NCI-H510A (cell line): ENCODE results near the gene NR2F1-AS1.

Experiments
- DNase-seq: peaks from one replicate; lab custom pipeline; 2025; lab: John Stamatoyannopoulos, UW

The NR2F1-AS1 gene

DNA sequence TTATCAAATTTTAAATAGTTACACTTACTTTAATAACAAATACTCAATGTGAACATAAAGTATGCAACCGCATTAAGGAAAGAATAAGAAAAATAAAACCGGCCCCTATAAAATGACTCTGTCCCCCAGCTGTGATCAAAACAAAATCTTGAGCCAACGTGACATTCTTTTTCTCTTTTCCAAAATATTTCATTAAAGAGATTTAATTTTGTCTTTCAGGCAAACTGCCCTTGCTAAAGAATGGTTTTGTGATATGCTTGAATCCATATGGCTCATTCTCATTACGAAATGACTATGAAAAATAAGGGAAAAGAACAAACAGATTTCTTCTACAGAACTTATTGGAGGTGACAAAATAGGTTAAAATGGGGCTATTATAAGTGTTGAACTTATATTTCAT lies 197.0 kb downstream of the NR2F1-AS1 start:
- DNase-seq = no peak

DNA sequence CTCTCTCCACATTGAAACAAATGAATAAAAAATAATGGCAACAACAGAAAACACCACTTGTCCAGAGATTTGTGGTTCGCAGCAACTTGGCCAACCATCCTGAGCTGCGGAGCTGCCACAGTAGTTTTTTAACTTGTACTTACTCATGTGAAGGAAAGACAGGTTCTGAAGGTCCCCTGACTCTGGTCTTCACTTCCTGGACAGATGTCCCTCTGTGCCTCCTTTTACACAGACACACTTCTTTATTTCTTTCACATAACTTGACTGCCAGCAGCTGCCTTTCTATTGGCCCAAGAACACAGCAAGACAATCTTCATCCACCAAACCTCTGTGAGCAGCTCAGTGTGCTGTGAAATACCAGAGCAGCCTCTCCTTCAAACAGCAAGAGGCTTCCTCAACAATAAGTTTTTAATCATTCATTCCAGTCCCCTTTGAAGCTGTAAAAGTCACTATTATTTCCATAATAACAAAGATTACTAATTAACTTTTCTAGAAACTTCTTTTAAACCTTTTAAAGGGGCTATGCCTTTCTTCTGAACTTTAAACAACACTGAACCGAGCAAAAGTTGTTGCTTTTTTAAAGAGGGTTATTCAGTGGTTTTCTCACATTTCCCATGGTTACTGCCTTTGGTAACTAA lies 198.7 kb downstream of the NR2F1-AS1 start:
- DNase-seq = no peak

DNA sequence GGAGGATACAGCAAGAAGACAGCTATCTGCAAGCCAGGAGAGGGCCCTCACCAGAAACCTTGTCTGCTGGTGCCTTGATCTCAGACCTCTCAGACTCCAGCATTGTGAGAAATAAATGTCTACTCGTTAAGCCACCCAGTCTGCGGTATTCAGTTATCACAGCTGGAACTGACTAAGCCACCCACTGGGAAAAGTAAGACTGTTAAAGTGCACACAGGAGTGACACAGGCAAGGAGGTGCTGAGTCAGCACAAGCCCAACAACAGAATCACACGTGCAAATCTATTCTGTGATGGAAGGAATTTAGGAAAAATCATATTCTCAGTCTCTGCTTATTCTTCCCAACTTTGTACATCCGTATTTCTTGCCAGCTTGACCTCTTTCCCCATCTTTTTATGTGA lies 200.0 kb downstream of the NR2F1-AS1 start:
- DNase-seq = no peak

DNA sequence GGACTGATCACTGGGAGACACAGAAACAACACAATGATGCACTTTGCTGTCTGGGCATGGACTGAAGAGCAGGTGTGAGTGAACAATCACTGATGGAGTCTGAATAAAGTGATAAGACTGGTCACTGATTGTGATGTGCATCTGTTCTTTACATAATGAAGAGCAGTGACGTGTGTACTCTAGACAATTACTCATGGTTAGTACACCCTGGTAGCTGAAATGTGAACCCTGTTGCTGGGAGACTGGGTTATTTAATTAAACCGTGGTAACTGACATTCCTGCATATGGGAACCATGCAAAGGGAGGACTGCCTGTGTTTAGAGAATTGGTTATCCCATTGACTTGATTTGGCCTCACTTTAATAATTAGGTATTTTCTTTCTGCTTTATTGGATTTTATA lies 202.9 kb downstream of the NR2F1-AS1 start:
- peak; percentile 12 for DNase-seq

DNA sequence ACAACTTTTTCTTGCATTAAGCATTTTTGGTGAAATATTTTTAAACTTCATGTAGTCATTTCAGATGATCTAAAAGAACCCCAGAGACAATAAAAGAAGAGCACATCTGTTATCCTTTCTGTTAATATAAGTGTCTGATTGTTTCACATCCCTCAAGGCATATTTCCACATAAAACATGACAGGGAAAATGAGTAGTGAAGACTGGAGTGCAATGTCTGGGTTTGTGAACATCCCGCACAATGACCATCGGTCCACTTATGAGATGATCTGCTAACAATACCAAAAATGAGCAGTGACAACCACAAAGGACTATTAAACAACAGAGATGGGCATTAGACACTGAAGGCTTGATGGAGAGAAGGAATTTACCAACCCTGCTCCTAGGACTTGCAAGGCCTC lies 209.1 kb downstream of the NR2F1-AS1 start:
- DNase-seq = no peak

DNA sequence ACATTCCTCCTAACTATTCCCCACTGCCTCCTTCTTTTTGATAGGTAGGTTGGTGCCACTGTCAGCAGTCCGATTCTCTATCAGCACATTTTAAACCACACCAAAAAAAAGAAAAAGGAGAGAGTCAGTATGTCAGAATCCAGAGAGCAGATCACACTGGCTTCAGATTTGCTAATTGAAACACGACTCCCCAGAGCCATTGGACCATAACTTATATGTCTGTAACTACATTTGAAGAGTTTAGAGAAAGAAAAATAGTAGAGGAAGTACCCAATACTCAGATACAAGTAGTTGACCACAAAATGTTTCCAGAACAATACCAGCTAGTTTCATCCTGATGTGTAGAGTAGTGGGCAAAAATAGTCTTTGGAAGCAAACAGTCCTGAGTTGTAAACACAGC lies 216.6 kb downstream of the NR2F1-AS1 start:
- DNase-seq = no peak

DNA sequence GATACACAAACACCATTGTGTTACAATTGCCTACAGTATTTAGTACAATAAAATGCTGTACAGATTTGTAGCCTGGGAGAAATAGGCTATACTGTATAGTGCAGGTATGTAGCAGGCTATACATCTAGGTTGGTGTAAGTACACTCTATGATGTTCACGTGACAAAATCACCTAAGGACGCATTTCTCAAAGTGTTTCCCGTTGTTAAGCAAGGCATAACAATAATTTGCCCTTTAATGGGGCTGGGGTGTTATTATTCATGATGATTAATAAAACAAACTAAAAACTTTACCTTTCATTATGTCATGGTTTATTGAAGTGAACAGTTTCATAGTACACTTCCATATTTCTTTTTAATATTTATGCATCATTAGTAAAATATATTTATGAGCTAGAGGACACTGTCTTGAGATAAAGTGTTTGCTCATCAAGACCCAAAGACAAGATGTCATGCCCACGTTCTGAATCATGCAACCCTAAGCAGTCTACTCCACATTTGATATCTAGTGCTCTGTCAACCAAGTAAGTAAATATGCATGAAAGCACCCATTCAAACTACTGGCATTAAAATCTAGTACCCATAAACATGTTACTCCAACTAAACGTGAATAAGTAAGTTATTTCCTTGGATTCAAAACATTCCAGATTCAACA lies 220.5 kb downstream of the NR2F1-AS1 start:
- DNase-seq = no peak

DNA sequence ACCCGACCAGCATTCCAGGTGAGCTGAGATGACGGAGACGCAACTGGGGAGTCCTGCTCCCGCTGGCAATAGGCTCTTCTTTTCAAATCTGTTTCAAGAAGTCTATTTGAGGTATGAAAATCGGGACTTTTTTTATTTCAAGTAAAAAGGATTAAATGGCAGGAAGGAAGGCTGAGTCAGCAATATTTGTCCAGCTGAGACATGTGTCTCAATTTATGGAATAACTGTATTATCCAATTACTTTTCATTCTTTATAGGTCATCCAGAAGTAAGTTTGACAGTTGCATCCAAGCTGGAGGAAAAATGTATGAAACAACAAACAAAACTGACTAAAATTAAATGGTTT lies 221.1 kb downstream of the NR2F1-AS1 start:
- DNase-seq = no peak
